ENCODE results near the gene PXYLP1.

DNA sequence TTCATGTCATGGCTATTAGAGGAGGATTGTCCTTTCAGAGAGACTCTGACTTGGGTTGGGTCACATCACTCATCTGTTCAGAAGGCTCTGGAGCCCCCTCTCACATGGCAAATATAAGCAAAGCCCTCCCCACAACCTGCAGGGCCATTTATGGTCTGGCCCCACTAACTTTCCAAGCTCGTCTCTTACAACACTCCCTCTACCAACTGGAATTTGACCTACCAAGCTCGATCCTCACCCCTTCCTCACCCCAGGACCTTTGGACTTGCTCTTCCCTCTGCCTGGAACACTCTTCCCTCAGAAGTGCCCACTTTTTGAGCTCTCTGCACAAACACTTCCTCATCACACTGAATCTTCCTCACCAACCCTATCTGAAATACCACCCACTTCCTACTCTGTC lies 14.2 kb upstream of the PXYLP1 start:
- no peak for TF ChIP-seq POLR2AphosphoS5 (IDR thresholded peaks at IDR 0.05)
- TF ChIP-seq, protein P1, sequence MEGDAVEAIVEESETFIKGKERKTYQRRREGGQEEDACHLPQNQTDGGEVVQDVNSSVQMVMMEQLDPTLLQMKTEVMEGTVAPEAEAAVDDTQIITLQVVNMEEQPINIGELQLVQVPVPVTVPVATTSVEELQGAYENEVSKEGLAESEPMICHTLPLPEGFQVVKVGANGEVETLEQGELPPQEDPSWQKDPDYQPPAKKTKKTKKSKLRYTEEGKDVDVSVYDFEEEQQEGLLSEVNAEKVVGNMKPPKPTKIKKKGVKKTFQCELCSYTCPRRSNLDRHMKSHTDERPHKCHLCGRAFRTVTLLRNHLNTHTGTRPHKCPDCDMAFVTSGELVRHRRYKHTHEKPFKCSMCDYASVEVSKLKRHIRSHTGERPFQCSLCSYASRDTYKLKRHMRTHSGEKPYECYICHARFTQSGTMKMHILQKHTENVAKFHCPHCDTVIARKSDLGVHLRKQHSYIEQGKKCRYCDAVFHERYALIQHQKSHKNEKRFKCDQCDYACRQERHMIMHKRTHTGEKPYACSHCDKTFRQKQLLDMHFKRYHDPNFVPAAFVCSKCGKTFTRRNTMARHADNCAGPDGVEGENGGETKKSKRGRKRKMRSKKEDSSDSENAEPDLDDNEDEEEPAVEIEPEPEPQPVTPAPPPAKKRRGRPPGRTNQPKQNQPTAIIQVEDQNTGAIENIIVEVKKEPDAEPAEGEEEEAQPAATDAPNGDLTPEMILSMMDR (IDR thresholded peaks at IDR 0.05; ENCODE audit: poor library complexity, severe bottlenecking): no peak

Data from neural cell (in vitro differentiated cells).